Liver (tissue), 3 donors: ENCODE measurements around the gene TBC1D5.

Experiments
- GABPA ChIP-seq, 2 donors: IDR thresholded peaks in 1 of 2; conservative IDR thresholded peaks in 1 of 2; 2 replicates each; pipeline ENCODE4 v1.6.1; 2016; ENCODE audit warnings: antibody characterized with exemption in 2 of 2, mild to moderate bottlenecking in 1 of 2, moderate library complexity in 1 of 2
- HNF4A ChIP-seq, 2 donors: conservative IDR thresholded peaks; 2 replicates each; pipeline ENCODE4 v1.6.1; 2016; ENCODE audit warnings: antibody characterized with exemption in 2 of 2, mild to moderate bottlenecking in 2 of 2
- TF ChIP-seq, protein P1 (sequence below): fragments of 150-350 bp; IDR thresholded peaks from 2 replicates; pipeline ENCODE4 v1.5.1; 2017; ENCODE audit warnings: improper control_type of control experiment, low read depth, low read length; ENCODE audit not compliant: missing input control
- TF ChIP-seq, protein P2 (sequence below): IDR thresholded peaks from 2 replicates; pipeline ENCODE4 v1.6.1; 2016; ENCODE audit warnings: antibody characterized with exemption, mild to moderate bottlenecking
- donor health status: healthy.
- donor health status: healthy.

DNA sequence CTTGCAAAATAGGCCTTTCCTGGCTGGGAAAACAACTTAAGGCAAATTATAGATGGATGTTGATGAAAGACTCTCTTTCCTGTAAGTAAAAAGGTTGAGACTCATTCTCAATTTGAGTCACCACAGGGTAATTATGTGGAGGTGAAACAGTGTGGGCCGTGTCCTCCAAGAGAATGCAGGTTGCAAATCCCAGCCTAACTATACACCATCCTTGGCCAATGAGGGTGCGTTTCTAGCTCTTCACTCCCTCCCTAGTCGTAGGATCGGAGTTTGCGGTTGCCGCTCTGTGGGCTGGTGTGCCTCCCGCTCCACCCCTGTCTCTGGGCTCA is 597.8 kb downstream of the TBC1D5 start:
- TF ChIP-seq, protein P1, sequence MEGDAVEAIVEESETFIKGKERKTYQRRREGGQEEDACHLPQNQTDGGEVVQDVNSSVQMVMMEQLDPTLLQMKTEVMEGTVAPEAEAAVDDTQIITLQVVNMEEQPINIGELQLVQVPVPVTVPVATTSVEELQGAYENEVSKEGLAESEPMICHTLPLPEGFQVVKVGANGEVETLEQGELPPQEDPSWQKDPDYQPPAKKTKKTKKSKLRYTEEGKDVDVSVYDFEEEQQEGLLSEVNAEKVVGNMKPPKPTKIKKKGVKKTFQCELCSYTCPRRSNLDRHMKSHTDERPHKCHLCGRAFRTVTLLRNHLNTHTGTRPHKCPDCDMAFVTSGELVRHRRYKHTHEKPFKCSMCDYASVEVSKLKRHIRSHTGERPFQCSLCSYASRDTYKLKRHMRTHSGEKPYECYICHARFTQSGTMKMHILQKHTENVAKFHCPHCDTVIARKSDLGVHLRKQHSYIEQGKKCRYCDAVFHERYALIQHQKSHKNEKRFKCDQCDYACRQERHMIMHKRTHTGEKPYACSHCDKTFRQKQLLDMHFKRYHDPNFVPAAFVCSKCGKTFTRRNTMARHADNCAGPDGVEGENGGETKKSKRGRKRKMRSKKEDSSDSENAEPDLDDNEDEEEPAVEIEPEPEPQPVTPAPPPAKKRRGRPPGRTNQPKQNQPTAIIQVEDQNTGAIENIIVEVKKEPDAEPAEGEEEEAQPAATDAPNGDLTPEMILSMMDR: no peak
- TF ChIP-seq HNF4A (conservative IDR thresholded peaks at IDR 0.05) (no peak), GABPA (IDR thresholded peaks at IDR 0.05 in 1 of 2, conservative IDR thresholded peaks at IDR 0.05 in 1 of 2) (no peak)
- TF ChIP-seq, protein P2, sequence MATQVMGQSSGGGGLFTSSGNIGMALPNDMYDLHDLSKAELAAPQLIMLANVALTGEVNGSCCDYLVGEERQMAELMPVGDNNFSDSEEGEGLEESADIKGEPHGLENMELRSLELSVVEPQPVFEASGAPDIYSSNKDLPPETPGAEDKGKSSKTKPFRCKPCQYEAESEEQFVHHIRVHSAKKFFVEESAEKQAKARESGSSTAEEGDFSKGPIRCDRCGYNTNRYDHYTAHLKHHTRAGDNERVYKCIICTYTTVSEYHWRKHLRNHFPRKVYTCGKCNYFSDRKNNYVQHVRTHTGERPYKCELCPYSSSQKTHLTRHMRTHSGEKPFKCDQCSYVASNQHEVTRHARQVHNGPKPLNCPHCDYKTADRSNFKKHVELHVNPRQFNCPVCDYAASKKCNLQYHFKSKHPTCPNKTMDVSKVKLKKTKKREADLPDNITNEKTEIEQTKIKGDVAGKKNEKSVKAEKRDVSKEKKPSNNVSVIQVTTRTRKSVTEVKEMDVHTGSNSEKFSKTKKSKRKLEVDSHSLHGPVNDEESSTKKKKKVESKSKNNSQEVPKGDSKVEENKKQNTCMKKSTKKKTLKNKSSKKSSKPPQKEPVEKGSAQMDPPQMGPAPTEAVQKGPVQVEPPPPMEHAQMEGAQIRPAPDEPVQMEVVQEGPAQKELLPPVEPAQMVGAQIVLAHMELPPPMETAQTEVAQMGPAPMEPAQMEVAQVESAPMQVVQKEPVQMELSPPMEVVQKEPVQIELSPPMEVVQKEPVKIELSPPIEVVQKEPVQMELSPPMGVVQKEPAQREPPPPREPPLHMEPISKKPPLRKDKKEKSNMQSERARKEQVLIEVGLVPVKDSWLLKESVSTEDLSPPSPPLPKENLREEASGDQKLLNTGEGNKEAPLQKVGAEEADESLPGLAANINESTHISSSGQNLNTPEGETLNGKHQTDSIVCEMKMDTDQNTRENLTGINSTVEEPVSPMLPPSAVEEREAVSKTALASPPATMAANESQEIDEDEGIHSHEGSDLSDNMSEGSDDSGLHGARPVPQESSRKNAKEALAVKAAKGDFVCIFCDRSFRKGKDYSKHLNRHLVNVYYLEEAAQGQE: no peak
